WTC11 (cell line): Measurements from ENCODE around the gene TMEM179. TPM values are rescaled to one million over a fixed set of nuclear protein-coding genes. Genes with fewer than 3 reads are reported as not detected.

Source experiments
- ATAC-seq: fragments of 200-7000 bp; cut with Tn5 transposase; 2 replicates; pipeline ENCODE4 v1.10.0; 2021; ENCODE audit warnings: mild to moderate bottlenecking, moderate library complexity
- CTCF ChIA-PET: fragments of 300-600 bp; sonication (Branson Sonifier 250); formaldehyde crosslinking; loops from one replicate; lab custom pipeline; 2021; ENCODE audit warnings: antibody characterized with exemption; lab: Charles Lee
- POLR2A ChIA-PET: fragments of 350-600 bp; sonication (Branson Sonifier 250); formaldehyde crosslinking; loops from one replicate; lab custom pipeline; 2021; ENCODE audit warnings: antibody characterized with exemption; lab: Charles Lee
- DNase-seq: peaks from one replicate; pipeline ENCODE4 v3.0.0; 2021; ENCODE audit warnings: low spot score
- H3K27ac Mint-ChIP-seq: 2 replicates; pipeline ENCODE4 v1.8.0; 2021; ENCODE audit warnings: mixed read lengths
- H3K27me3 Mint-ChIP-seq: 2 replicates; pipeline ENCODE4 v1.8.0; 2021; ENCODE audit warnings: low read depth, mild to moderate bottlenecking, moderate library complexity, mixed read lengths
- H3K36me3 Mint-ChIP-seq: 2 replicates; pipeline ENCODE4 v1.8.0; 2021; ENCODE audit warnings: mixed read lengths
- H3K4me1 Mint-ChIP-seq: 2 replicates; pipeline ENCODE4 v1.8.0; 2022; ENCODE audit warnings: mixed read lengths
- H3K4me3 Mint-ChIP-seq: 2 replicates; pipeline ENCODE4 v1.8.0; 2021; ENCODE audit warnings: mild to moderate bottlenecking, moderate library complexity, mixed read lengths
- H3K9me3 Mint-ChIP-seq: 2 replicates; pipeline ENCODE4 v1.8.0; 2021; ENCODE audit warnings: mixed read lengths
- ATF3 ChIP-seq: sonication (generic); formaldehyde crosslinking; conservative IDR thresholded peaks from 2 replicates; pipeline ENCODE4 v1.8.1; 2022; ENCODE audit warnings: mild to moderate bottlenecking, missing genetic modification reagents
- CBFB ChIP-seq: sonication (generic); formaldehyde crosslinking; IDR thresholded peaks from 2 replicates; pipeline ENCODE4 v1.8.1; 2022; ENCODE audit warnings: mild to moderate bottlenecking, low read depth, missing genetic modification reagents
- CREM ChIP-seq: sonication (generic); formaldehyde crosslinking; IDR thresholded peaks from 2 replicates; pipeline ENCODE4 v1.8.1; 2022; ENCODE audit warnings: mild to moderate bottlenecking, missing genetic modification reagents, moderate library complexity
- E2F4 ChIP-seq: sonication (generic); formaldehyde crosslinking; IDR thresholded peaks from 2 replicates; pipeline ENCODE4 v1.8.1; 2022; ENCODE audit warnings: low read depth, mild to moderate bottlenecking, moderate library complexity, missing genetic modification reagents, borderline replicate concordance
- GRHL2 ChIP-seq: fragments of 250-450 bp; sonication (Bioruptor Pico); IDR thresholded peaks from 2 replicates; pipeline ENCODE4 v1.8.0; 2022; ENCODE audit warnings: mild to moderate bottlenecking, moderate library complexity; ENCODE audit not compliant: insufficient replicate concordance, severe bottlenecking
- HMGA2 ChIP-seq: fragments of 250-450 bp; sonication (Bioruptor Pico); IDR thresholded peaks from 2 replicates; pipeline ENCODE4 v1.4.0; 2021; ENCODE audit warnings: mild to moderate bottlenecking, moderate library complexity
- MXD4 ChIP-seq: fragments of 250-450 bp; sonication (Bioruptor Pico); IDR thresholded peaks from 2 replicates; pipeline ENCODE4 v1.8.0; 2021; ENCODE audit warnings: mild to moderate bottlenecking, moderate library complexity, borderline replicate concordance
- NR1H2 ChIP-seq: sonication (generic); formaldehyde crosslinking; IDR thresholded peaks from 2 replicates; pipeline ENCODE4 v1.9.0; 2021; ENCODE audit warnings: mild to moderate bottlenecking, moderate library complexity, missing genetic modification reagents
- NR2C2 ChIP-seq: sonication (generic); formaldehyde crosslinking; IDR thresholded peaks from 2 replicates; pipeline ENCODE4 v1.8.0; 2022; ENCODE audit warnings: mild to moderate bottlenecking, missing genetic modification reagents
- NR3C1 ChIP-seq: sonication (generic); formaldehyde crosslinking; conservative IDR thresholded peaks from 2 replicates; pipeline ENCODE4 v1.8.1; 2023; ENCODE audit warnings: low read depth, mild to moderate bottlenecking, missing genetic modification reagents
- OVOL2 ChIP-seq: fragments of 250-450 bp; sonication (Bioruptor Pico); IDR thresholded peaks from 2 replicates; pipeline ENCODE4 v1.9.0; 2021; ENCODE audit warnings: mild to moderate bottlenecking, borderline replicate concordance
- ZNF121 ChIP-seq: sonication (generic); formaldehyde crosslinking; IDR thresholded peaks from 2 replicates; pipeline ENCODE4 v1.8.0; 2023; ENCODE audit warnings: missing genetic modification reagents
- ZNF317 ChIP-seq: sonication (generic); formaldehyde crosslinking; IDR thresholded peaks from 2 replicates; pipeline ENCODE4 v1.8.1; 2023; ENCODE audit warnings: low read depth, mild to moderate bottlenecking, moderate library complexity, missing genetic modification reagents, borderline replicate concordance
- ZNF416 ChIP-seq: fragments of 250-450 bp; sonication (Bioruptor Pico); IDR thresholded peaks from 2 replicates; pipeline ENCODE4 v1.9.0; 2021; ENCODE audit warnings: mild to moderate bottlenecking, inconsistent platforms
- ZNF423 ChIP-seq: fragments of 250-450 bp; sonication (Bioruptor Pico); IDR thresholded peaks from 2 replicates; pipeline ENCODE4 v2.1.2; 2022; ENCODE audit warnings: mild to moderate bottlenecking, moderate library complexity
- ZNF512 ChIP-seq: sonication (generic); formaldehyde crosslinking; IDR thresholded peaks from 2 replicates; pipeline ENCODE4 v1.8.1; 2022; ENCODE audit warnings: missing genetic modification reagents, borderline replicate concordance
- total RNA-seq: library from RNA; stranded (reverse); gene quantifications from 3 replicates; pipeline ENCODE4 v1.2.3, GENCODE V29; 2021
- TF ChIP-seq, protein P1 (sequence below): sonication (generic); formaldehyde crosslinking; IDR thresholded peaks from 2 replicates; pipeline ENCODE4 v1.8.1; 2023; ENCODE audit warnings: mild to moderate bottlenecking, missing genetic modification reagents
- TF ChIP-seq, protein P2 (sequence below): fragments of 250-450 bp; sonication (Bioruptor Pico); IDR thresholded peaks from 2 replicates; pipeline ENCODE4 v2.1.2; 2022; ENCODE audit warnings: mild to moderate bottlenecking, moderate library complexity
- TF ChIP-seq, protein P3 (sequence below): sonication (generic); formaldehyde crosslinking; IDR thresholded peaks from 2 replicates; pipeline ENCODE4 v1.8.0; 2022; ENCODE audit warnings: mild to moderate bottlenecking, missing genetic modification reagents
- TF ChIP-seq, protein P4 (sequence below): fragments of 250-450 bp; sonication (Bioruptor Pico); IDR thresholded peaks from 2 replicates; pipeline ENCODE4 v1.9.0; 2021; ENCODE audit warnings: moderate library complexity, mild to moderate bottlenecking, inconsistent platforms, borderline replicate concordance

The TMEM179 gene
- total RNA-seq, 1 experiment from 2014 or later = 2.4 TPM

GRCh38 chr14:104555430-104556255, 48.9 kb downstream of the TMEM179 start:
- no peak for ATAC-seq
- H3K4me3 Mint-ChIP-seq = no peak overlapping the region
- no peaks in the 10 kb centered on the region for H3K36me3 Mint-ChIP-seq
- no peaks in the 10 kb centered on the region for H3K27me3 Mint-ChIP-seq
- ChIA-PET CTCF (interaction anchor here (1.0 to 3.4 kb wide), 3 partner anchors 9 to 477 kb away, joined by 3 to 23 read pairs (median 6); no protein-coding TSS in a partner anchor), POLR2A (interaction anchor here (1.0 kb wide), 1 partner anchor 9 kb away, joined by 4 read pairs; no protein-coding TSS in a partner anchor)
- H3K27ac Mint-ChIP-seq = no peak overlapping the region
- DNase-seq = peak; percentile 6
- no peaks in the 10 kb centered on the region for H3K9me3 Mint-ChIP-seq
- TF ChIP-seq GRHL2 (CRISPR knock-in tag) = no peak
- TF ChIP-seq, protein P1, sequence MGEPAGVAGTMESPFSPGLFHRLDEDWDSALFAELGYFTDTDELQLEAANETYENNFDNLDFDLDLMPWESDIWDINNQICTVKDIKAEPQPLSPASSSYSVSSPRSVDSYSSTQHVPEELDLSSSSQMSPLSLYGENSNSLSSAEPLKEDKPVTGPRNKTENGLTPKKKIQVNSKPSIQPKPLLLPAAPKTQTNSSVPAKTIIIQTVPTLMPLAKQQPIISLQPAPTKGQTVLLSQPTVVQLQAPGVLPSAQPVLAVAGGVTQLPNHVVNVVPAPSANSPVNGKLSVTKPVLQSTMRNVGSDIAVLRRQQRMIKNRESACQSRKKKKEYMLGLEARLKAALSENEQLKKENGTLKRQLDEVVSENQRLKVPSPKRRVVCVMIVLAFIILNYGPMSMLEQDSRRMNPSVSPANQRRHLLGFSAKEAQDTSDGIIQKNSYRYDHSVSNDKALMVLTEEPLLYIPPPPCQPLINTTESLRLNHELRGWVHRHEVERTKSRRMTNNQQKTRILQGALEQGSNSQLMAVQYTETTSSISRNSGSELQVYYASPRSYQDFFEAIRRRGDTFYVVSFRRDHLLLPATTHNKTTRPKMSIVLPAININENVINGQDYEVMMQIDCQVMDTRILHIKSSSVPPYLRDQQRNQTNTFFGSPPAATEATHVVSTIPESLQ (CRISPR knock-in tag) = no peak
- TF ChIP-seq NR2C2 (CRISPR knock-in tag) = no peak
- TF ChIP-seq ZNF121 (CRISPR knock-in tag) = no peak
- no peak for TF ChIP-seq OVOL2 (CRISPR knock-in tag)
- no peak for TF ChIP-seq ATF3
- TF ChIP-seq, protein P2, sequence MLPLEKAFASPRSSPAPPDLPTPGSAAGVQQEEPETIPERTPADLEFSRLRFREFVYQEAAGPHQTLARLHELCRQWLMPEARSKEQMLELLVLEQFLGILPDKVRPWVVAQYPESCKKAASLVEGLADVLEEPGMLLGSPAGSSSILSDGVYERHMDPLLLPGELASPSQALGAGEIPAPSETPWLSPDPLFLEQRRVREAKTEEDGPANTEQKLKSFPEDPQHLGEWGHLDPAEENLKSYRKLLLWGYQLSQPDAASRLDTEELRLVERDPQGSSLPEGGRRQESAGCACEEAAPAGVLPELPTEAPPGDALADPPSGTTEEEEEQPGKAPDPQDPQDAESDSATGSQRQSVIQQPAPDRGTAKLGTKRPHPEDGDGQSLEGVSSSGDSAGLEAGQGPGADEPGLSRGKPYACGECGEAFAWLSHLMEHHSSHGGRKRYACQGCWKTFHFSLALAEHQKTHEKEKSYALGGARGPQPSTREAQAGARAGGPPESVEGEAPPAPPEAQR (CRISPR knock-in tag) = no peak
- no peak for TF ChIP-seq ZNF423 (CRISPR knock-in tag)
- TF ChIP-seq, protein P3, sequence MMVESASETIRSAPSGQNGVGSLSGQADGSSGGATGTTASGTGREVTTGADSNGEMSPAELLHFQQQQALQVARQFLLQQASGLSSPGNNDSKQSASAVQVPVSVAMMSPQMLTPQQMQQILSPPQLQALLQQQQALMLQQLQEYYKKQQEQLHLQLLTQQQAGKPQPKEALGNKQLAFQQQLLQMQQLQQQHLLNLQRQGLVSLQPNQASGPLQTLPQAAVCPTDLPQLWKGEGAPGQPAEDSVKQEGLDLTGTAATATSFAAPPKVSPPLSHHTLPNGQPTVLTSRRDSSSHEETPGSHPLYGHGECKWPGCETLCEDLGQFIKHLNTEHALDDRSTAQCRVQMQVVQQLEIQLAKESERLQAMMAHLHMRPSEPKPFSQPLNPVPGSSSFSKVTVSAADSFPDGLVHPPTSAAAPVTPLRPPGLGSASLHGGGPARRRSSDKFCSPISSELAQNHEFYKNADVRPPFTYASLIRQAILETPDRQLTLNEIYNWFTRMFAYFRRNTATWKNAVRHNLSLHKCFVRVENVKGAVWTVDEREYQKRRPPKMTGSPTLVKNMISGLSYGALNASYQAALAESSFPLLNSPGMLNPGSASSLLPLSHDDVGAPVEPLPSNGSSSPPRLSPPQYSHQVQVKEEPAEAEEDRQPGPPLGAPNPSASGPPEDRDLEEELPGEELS (CRISPR knock-in tag) = no peak
- no peak for TF ChIP-seq NR1H2 (CRISPR knock-in tag)
- TF ChIP-seq ZNF512 (CRISPR knock-in tag) = no peak
- TF ChIP-seq, protein P4, sequence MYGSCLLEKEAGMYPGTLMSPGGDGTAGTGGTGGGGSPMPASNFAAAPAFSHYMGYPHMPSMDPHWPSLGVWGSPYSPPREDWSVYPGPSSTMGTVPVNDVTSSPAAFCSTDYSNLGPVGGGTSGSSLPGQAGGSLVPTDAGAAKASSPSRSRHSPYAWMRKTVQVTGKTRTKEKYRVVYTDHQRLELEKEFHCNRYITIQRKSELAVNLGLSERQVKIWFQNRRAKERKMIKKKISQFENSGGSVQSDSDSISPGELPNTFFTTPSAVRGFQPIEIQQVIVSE (CRISPR knock-in tag) = no peak
- H3K4me1 Mint-ChIP-seq = no peaks in the 10 kb centered on the region

GRCh38 chr14:104554608-104555429, 49.8 kb downstream of the TMEM179 start:
- H3K27me3 Mint-ChIP-seq = no peaks in the 10 kb centered on the region
- no peak for TF ChIP-seq CBFB (CRISPR knock-in tag)
- TF ChIP-seq ZNF416 (CRISPR knock-in tag) = no peak
- no peak for TF ChIP-seq ZNF317 (CRISPR knock-in tag)
- TF ChIP-seq CREM (CRISPR knock-in tag) = no peak
- TF ChIP-seq NR3C1 = no peak
- no peak for TF ChIP-seq E2F4
- TF ChIP-seq ZNF423 (CRISPR knock-in tag) = no peak
- no peak for TF ChIP-seq HMGA2 (CRISPR knock-in tag)
- TF ChIP-seq MXD4 (CRISPR knock-in tag) = no peak

More at GRCh38 chr14:104554608-104555429, 49.8 kb downstream of the TMEM179 start:
- ATAC-seq (no peak), DNase-seq (peak; percentile 6)
- Mint-ChIP-seq H3K27ac (no peak overlapping the region), H3K4me3 (no peak overlapping the region), H3K36me3 (no peaks in the 10 kb centered on the region), H3K4me1 (no peaks in the 10 kb centered on the region), H3K9me3 (peaks cover 7% of the 10 kb centered on the region; the same call in 1 of the 2 replicates)
- ChIA-PET POLR2A (no interaction called here), CTCF (interaction anchor here (0.7 to 3.4 kb wide), 3 partner anchors 10 to 213 kb away, joined by 3 to 23 read pairs (median 3); no protein-coding TSS in a partner anchor)
